ENCODE data around the gene SPTBN2.
A peak's percentile ranks its signal among the peaks of the same experiment; 100 is the strongest.

SPTBN2 gene

GRCh38 chr11:66639066-66639813 is 89.8 kb downstream of the SPTBN2 start:
- Histone ChIP-seq H3K4me1 (ENCODE audit: control insufficient read depth, insufficient read depth, low read length) (peaks cover 50% of the 10 kb centered on the region), H3K9me3 (ENCODE audit: control insufficient read depth, low read length) (no peaks in the 10 kb centered on the region), H3K27me3 (ENCODE audit: control insufficient read depth, insufficient read depth, low read length) (no peaks in the 10 kb centered on the region), H3K4me3 (ENCODE audit: low read length) (peak overlapping the region; percentile 81), H3K36me3 (ENCODE audit: control insufficient read depth, insufficient read depth, low read length) (peaks cover 10% of the 10 kb centered on the region), H3K9ac (ENCODE audit: low read length) (peak overlapping the region; percentile 96)

GRCh38 chr11:66638177-66639065 is 90.6 kb downstream of the SPTBN2 start, which contains the start of gene RBM4:
RBM4 (plus strand) TSS chr11:66638703; CDS start chr11:66639712, 1,009 bp downstream.
- Histone ChIP-seq H3K27me3 (ENCODE audit: control insufficient read depth, insufficient read depth, low read length) (no peaks in the 10 kb centered on the region), H3K4me3 (ENCODE audit: low read length) (peak within 1 kb of the TSS; percentile 81), H3K4me1 (ENCODE audit: control insufficient read depth, insufficient read depth, low read length) (peaks cover 42% of the 10 kb centered on the region), H3K36me3 (ENCODE audit: control insufficient read depth, insufficient read depth, low read length) (peaks cover 10% of the 10 kb centered on the region), H3K9me3 (ENCODE audit: control insufficient read depth, low read length) (no peaks in the 10 kb centered on the region), H3K9ac (ENCODE audit: low read length) (peak within 1 kb of the TSS; percentile 96)

GRCh38 chr11:66637557-66638176 is 91.3 kb downstream of the SPTBN2 start:
- Histone ChIP-seq H3K9me3 (ENCODE audit: control insufficient read depth, low read length) (no peaks in the 10 kb centered on the region), H3K9ac (ENCODE audit: low read length) (peak overlapping the region; percentile 63), H3K36me3 (ENCODE audit: control insufficient read depth, insufficient read depth, low read length) (peaks cover 10% of the 10 kb centered on the region), H3K4me1 (ENCODE audit: control insufficient read depth, insufficient read depth, low read length) (peaks cover 40% of the 10 kb centered on the region), H3K27me3 (ENCODE audit: control insufficient read depth, insufficient read depth, low read length) (no peaks in the 10 kb centered on the region), H3K4me3 (ENCODE audit: low read length) (peak overlapping the region; percentile 23)

- H3K27me3 ChIP-seq (ENCODE audit: control insufficient read depth, insufficient read depth, low read length), result no peaks in the 10 kb centered on the region
- no peak overlapping the region for H3K9ac ChIP-seq (ENCODE audit: low read length)
- no peak overlapping the region for H3K4me3 ChIP-seq (ENCODE audit: low read length)
- peaks cover 10% of the 10 kb centered on the region for H3K36me3 ChIP-seq (ENCODE audit: control insufficient read depth, insufficient read depth, low read length)
- H3K4me1 ChIP-seq (ENCODE audit: control insufficient read depth, insufficient read depth, low read length), result peaks cover 28% of the 10 kb centered on the region
- H3K9me3 ChIP-seq (ENCODE audit: control insufficient read depth, low read length), result no peaks in the 10 kb centered on the region
Measured at GRCh38 chr11:66636411-66636810, 92.6 kb downstream of the SPTBN2 start.
